HEK293T (cell line): ENCODE data around the gene ARHGEF10L.

Experiments used
- ARNT ChIP-seq: fragments of 450-650 bp; IDR thresholded peaks from 2 replicates; pipeline ENCODE4 v1.6.1; 2017; ENCODE audit warnings: mild to moderate bottlenecking
- BHLHE40 ChIP-seq: fragments of 450-650 bp; IDR thresholded peaks from 2 replicates; pipeline ENCODE4 v1.6.1; 2016; ENCODE audit warnings: mild to moderate bottlenecking, moderate library complexity, borderline replicate concordance
- ELF4 ChIP-seq: fragments of 450-650 bp; IDR thresholded peaks from 2 replicates; pipeline ENCODE4 v1.6.1; 2017; ENCODE audit warnings: antibody characterized with exemption
- FOXA1 ChIP-seq: fragments of 450-650 bp; IDR thresholded peaks from 2 replicates; pipeline ENCODE4 v1.6.1; 2016; ENCODE audit warnings: mild to moderate bottlenecking
- FOXK2 ChIP-seq: fragments of 450-650 bp; IDR thresholded peaks from 2 replicates; pipeline ENCODE4 v1.6.1; 2016; ENCODE audit warnings: mild to moderate bottlenecking
- FOXM1 ChIP-seq: fragments of 450-650 bp; IDR thresholded peaks from 2 replicates; pipeline ENCODE4 v1.6.1; 2017; ENCODE audit warnings: mild to moderate bottlenecking, borderline replicate concordance
- LEF1 ChIP-seq: fragments of 450-650 bp; IDR thresholded peaks from 2 replicates; pipeline ENCODE4 v1.6.1; 2017; ENCODE audit warnings: mild to moderate bottlenecking, borderline replicate concordance
- NFRKB ChIP-seq: fragments of 450-650 bp; IDR thresholded peaks from 2 replicates; pipeline ENCODE4 v1.6.1; 2016; ENCODE audit warnings: mild to moderate bottlenecking, moderate library complexity
- ZNF384 ChIP-seq: fragments of 450-650 bp; IDR thresholded peaks from 2 replicates; pipeline ENCODE4 v1.6.1; 2016

DNA sequence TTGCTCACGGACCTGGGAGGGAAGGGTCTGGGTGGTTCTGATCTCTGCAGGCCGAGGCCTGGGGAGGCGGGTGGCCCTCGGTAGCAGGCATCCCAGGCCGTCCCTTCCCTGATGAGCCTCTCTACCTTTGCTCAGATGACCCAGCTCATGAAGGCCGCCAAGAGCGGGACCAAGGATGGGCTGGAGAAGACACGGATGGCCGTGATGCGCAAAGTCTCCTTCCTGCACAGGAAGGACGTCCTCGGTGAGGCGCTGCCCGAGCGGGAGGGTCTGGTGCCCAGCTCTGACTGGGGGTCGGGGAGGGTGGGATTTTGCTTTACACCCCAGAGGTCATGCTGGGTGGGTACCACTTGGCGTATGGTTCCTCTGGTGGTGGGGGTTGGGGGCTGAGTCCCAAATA lies 76.5 kb downstream of the ARHGEF10L start:
- TF ChIP-seq FOXM1 (no peak), FOXK2 (no peak), ZNF384 (no peak), BHLHE40 (no peak), ARNT (no peak), NFRKB (no peak), LEF1 (no peak), ELF4 (no peak), FOXA1 (no peak)
